GM19324 (cell line): ENCODE measurements around the gene CORO1C.
"Not testable (repeated sequence)": the region's sequence is repeated elsewhere in the genome, so short reads cannot be mapped to it uniquely, and the experiment has no call there.

ENCODE experiments used
- ATAC-seq: cut with Tn5 transposase; IDR thresholded peaks from one replicate; pipeline ENCODE4 v1.9.1; 2021; ENCODE audit warnings: mild to moderate bottlenecking, moderate library complexity; ENCODE audit not compliant: unreplicated experiment, low FRiP score

The CORO1C gene

DNA sequence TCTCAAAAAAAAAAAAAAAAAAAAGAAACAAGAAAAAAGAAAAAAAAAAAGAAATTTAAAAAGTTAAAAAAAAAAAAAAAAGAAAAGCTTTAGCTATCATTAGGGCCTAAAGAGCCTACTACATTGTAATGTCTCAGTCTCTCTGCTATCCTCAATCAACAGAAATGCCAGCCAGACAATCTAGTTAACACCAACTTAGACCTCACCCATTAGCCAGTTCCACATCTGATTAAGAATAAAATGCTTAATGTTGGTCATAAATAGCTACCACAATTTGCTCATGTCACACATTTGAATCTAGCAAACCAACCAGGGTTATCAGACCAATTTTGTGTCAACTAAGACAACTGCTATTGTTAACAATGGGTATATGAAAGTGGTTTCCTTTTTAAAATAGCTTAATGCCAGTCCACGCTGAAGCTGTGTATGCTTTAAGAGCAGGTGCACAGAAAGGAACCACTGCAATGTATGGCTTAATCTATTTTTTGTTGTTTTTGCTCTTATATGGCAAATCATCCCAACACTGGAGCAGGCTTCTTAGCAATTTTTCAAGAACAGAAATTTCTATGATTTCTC lies 52.1 kb downstream of the CORO1C start:
- ATAC-seq: no peak

DNA sequence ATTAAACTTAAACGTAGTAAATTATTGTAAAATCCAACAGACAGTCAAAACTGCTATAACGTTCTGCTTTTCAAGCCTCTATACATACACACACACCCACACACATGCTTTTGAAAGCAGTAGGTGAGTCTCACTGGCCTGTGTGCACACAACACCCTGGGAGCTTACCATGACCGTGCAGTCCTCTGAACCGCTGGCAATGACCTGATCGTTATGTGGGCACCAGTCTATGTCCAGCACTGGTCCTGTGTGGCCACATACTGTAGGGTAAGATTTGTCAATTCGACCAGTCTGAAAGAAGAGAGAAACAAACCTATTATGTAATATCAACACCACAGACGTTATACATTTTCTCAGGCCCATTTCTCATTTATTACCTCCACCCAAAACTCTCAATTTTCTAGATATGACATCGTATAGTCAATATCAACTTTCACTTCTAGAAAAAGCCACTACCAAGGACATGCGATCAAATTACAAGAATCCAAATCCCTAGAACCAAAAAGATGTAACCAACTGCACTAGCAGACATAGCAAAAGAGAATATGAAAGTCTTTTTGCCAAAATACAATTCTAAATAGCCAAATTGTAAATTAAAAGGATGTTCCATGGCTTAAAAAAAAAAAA lies 53.1 kb downstream of the CORO1C start:
- no peak for ATAC-seq

DNA sequence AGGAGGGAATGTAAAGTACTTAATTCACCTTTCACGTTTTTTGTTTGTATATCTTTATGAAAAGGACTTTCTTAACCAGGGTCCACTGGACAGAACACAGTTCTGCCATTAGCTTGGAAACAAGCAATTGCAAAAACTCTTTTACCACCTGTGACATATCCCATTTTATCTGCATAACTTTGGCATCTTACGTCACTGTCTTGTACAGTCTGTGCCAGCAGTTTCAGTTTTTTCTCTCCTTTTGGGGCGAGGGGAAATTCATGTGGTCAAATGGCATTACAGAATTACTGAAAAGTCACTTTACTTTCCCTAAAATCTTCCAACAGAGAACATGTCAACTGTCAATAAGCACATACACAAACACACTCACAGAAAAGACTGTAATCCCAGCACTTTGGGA lies 53.9 kb downstream of the CORO1C start:
- ATAC-seq: no peak

DNA sequence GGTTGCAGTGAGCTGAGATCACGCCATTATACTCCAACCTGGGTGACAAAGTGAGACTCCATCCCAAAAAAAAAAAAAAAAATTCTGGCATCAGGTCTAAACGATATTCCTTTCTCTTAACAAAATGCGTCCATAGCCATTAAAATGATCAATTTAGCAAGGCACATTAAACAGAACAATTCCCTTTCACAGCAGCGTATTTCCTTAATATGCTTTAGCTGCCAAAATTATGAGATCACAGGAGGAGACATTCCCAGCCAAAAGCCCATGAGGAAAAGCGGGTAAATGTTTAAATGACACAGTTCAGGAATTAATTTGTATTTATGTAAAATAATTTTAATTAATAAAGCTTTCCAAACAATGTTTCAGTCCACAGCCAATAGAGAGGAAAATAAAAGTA lies 54.6 kb downstream of the CORO1C start:
- ATAC-seq: no peak

DNA sequence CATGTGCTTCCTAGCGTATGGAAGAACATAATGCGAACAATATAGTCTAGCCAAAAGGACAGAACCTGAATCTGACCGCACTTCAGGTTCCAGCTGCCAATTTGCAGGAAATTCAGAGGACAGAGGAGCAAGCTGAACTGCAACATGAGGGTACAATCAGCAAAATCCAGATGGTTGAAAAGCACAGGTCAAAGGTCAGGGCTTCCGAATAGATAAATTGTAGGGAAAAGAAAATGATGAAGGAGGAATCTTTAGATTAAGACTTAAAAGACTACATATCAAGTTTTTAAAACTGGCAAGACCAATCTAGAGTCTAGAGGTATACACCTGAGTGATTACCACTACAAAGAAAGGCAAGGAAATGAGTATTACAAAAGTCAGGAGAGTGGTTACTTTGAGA lies 55.5 kb downstream of the CORO1C start:
- ATAC-seq: no peak

DNA sequence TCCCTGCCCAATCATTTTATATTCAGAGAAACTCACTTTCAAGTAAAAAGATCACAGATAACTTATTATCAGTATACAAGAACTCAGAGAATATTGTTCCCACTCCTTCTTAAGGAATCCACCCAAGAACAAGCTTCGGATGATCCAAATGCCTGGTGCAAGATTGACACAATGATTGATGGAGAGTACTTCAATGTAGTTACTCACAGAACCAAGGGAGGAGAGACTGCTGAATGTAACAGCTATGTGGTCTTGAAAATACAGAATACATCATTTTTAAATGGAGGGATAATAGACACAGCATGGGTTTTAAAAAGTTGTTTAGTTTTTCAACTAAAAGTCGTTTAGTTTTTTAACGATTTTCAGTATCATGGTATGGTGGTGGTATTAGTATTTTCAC lies 59.3 kb downstream of the CORO1C start:
- no peak for ATAC-seq

DNA sequence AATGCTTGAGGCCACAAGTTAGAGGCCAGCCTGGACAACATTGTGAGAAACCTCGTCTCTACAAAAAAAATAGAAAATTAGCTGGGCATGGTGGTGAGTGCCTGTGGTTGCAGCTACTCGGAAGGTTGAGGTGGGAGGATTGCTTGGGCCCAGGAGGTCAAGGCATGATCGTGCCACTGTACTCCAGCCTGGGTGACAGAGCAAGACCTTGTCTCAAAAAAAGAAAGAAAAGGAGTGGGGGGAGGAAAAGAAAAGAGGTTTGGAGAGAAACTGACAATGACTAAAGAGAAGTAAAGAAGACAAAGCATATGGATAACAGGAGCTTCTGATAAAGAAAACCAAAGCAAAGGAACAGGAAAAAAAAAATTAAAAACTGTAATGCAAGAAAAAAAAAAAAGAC lies 60.2 kb downstream of the CORO1C start:
- ATAC-seq: no peak

DNA sequence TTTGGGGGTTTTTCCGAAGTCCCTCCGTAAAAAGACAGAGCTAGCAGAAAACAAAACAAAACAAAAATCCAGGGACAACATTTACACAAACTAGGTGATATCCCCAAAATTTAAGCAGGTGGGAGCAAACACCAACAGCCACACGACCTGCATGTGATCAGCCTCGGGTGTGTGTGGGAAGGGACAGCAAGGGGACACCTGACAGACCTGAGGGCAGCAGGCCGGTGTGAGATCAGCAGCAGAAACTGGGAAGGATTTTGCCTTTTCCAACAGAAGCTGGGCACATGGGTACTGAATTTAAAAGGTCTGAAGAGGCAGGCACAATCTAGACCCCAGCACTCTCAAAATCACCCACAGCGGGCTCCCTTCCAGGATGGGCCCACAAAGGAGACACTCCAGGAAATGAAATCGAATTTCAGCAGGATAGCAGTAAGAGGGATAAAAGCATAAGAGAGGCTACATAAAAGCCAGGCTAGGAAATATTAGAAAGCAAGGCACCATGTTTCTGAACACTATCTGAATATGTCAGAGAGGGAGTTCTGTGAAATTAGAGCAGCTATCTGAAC lies 61.2 kb downstream of the CORO1C start:
- no peak for ATAC-seq

DNA sequence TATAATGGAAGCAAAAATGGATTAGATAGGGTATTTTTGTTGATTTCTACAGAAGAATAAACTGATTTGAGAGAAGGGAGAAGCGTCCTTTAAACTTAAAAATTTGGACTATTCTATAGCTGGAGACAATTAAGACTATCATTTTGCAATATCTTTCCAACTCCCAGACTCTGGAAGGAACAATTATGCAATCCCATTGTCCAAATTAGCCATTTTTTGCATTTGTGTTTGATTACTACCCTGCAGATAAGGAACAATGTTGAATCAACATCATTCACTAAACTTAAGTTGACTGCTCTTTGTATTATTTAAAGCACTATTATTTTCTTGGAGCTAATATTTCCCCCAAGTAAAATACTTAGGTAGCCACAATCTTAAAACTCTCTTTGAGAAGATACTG lies 62.8 kb downstream of the CORO1C start:
- ATAC-seq: no peak

DNA sequence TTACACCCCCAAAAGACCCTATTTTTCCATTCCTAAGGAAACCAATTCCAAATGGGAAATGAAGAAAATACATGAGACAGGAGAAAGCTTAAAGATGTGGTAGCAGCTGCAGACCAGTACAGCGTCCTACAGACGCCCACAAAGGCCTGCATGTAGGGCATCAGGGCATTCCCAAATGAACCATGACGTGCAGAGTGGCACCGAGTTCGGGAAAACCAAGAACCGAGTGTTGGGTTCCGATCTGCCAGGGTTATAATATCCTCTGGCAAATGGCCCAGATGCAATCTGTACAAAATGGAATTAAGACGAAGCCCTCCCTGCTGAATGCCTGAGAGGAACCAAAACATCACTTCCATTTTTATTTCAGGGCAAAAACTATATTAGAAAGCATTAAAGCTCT lies 63.3 kb downstream of the CORO1C start:
- no peak for ATAC-seq

DNA sequence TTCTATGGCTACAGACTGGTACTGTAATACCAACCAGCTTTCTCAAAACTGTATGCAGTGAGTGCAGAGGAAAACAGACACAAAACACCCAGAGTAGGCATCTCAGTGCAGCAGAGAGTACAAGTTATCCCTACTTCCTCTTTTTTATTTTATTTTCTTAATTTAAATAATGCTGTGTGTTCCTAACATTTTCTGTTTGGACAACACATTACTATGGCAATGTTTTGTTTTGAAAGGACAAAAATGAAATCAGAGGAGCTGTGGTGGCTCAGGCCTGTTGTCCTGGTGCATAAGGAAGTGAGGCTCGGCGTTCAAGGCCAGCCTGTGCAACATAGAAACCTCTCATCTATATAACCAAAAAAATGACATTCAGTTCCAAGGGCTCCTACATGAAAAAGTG lies 64.0 kb downstream of the CORO1C start:
- no peak for ATAC-seq

DNA sequence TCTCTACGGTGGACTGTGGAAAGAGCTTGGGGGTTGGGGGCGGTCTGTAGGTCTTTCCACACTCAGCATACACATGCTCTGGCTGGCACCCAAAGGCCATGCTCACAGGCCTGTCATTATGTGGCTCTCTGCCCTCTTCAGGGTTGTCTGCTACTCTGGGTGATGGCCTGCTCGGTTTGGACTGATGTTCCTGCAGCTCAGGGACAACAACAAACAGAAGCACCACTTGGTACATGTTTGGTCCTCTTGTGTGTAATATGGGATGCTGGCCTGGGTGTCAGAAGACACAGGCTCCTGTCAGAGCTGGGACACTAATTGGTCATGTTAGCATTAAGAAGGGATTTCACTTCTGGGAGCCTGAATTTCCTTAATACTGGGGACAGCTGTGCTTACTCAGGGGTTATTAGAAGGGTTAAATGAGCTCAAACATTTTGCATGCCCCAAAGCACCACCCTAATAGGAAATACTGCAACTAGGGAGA lies 64.9 kb downstream of the CORO1C start:
- ATAC-seq: no peak

DNA sequence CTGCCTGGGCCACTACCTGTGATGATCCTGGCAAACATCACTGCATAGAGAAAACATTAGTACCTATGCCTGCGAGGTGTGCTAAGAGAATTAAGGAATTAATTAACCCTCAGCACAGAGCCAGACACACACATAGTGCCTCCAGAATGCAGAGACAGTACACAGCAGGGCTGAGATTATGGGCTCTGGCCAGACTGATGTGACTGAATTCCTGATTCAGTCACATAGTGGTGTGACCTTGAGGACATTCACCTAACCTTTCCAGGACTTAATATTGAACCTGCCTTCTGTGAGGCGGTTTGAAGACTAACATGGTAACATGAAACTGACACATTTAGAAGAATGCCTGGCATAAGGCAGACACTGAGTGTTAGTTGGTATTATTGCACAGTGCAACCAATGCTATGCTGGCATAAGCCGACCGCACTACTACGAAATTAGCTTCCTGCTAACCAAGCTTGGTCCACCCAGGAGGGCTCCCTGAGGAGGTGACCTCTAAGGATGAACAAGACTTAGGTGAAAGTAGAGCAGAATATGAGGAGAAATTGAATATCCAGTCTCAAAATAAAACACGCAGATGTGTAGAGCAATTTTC lies 65.6 kb downstream of the CORO1C start:
- no peak for ATAC-seq

DNA sequence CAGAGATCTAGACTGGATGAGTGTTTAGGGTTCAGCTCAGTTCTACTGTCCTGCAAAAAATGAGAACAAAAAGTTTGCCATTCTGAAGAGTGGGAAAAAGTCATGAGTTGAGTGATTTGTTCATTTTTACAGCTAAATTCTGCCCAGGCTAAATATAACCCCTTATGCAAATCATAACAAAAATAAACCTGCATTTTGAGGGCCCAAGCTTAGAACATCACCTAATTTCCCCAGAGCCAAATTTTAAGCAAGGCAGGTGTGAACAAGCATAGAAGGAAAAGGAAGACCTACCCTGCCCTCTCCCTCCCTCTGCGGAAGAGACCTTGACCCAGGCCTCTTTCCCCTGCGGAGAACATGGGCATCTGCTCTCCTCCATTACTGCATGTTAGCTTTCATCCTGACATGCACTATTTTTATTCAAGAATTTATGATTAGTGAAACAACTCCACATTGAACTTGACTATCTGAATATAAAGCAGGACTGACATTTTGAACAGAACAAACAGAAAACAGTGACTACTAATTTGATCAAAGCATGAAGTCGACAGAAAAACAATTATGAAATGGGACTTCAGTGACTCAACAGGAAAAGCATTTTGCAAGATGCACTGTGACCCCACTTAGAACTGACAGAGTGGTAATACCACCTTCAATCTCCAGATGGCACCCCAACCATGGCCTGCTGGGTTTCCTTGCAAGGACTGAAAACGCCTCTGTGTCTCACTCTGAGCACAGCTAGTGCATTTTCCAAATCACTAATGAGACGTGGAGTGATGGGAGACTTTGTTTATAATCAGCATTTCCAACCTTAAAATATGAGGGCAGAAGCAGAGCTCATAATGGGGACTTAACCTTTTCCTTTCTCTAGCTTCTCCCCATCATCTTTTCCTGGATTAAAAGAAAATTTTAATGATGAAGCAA lies 66.7 kb downstream of the CORO1C start:
- peak; percentile 60 for ATAC-seq

DNA sequence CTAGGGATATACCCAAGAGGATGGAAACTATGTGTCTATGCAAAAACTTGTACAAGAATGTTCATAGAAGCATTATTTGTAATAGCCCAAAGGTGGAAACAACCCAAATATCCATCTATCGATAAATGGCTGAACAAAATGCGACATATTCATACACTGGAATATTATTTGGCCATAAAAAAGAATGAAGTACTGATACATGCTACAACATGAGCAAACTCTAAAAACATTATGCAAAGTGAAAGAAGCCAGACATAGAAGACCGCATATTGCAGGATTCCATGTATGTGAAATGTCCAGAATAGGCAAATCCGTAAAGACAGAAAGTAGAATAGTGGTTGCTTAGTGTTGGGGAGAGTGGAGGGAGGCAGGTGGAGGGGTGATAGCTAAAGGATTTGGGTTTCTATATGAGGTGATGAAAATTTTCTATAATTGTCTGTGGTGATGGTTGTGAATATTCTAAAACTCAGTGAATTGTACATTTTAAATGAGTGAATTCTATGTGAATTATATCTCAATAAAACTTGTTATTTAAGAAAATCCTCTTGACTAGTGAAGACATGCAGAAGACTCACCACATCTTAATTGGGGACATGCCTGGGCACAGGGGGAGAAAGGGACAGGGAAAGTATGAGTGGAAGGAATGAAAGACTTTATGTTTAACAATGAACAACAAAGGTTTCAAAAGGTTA lies 67.8 kb downstream of the CORO1C start:
- ATAC-seq: no peak

DNA sequence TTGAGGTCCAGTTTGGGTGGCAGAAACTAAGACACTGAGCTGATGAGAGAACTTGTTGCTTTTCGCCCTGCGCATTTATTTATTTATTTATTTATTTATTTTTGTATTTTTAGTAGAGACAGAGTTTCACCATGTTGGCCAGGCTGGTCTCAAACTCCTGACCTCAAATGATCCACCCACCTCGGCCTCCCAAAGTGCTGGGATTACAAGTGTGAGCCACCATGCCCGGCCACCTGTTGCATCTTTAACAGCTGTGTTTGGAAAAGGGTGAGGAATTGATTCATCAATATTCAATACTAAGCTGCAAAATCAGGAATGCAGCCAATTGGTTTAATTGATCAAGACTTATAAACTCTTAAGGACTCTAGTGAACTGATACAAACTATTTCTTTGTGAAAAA lies 73.2 kb downstream of the CORO1C start:
- not testable (repeated sequence) for ATAC-seq

DNA sequence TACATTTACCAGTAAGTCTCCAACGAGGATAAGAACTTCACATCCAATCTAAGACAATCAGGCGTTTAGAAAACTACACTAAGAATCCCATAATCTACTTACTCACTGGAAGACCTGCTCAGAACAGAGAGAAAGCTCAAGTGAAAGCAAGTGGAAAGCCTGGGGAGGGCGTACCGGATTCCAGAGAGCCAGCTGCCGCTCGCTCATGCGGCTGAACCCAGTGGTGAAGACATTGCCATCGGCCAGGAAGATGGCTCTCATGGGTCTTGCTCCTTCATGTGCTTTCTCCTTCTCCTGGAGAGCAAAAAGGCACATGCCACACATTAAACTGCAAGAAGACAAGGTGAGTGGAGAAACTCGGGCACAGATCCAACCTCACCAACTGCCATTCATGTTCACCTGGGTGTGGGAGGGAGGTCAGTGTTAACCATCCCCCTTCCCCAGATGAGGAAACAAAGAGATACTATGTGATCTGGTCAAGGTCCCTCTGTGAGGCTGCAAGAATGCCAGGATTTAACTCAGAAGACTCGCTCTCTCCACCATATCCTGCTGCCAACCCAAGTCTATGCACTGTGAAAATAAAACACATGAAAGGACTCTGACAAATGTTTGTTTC lies 74.1 kb downstream of the CORO1C start:
- ATAC-seq: no peak

DNA sequence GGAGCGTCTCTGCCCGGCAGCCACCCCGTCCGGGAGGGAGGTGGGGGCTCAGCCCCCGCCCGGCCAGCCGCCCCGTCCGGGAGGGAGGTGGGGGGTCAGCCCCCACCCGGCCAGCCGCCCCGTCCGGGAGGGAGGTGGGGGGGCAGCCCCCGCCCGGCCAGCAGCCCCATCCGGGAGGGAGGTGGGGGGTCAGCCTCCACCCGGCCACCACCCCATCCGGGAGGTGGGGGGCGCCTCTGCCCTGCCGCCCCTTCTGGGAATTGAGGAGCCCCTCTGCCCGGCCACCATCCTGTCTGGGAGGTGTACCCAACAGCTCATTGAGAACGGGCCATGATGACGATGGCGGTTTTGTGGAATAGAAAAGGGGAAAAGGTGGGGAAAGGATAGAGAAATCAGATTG lies 75.1 kb downstream of the CORO1C start:
- ATAC-seq: not testable (repeated sequence)

DNA sequence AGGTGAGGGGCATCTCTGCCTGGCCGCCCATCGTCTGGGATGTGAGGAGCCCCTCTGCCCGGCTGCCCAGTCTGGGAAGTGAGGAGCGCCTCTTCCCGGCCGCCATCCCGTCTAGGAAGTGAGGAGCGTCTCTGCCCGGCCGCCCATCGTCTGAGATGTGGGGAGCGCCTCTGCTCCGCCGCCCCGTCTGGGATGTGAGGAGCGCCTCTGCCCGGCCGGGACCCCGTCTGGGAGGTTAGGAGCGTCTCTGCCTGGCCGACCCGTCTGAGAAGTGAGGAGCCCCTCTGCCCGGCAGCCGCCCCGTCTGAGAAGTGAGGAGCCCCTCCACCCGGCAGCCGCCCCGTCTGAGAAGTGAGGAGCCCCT lies 75.5 kb downstream of the CORO1C start:
- not testable (repeated sequence) for ATAC-seq

DNA sequence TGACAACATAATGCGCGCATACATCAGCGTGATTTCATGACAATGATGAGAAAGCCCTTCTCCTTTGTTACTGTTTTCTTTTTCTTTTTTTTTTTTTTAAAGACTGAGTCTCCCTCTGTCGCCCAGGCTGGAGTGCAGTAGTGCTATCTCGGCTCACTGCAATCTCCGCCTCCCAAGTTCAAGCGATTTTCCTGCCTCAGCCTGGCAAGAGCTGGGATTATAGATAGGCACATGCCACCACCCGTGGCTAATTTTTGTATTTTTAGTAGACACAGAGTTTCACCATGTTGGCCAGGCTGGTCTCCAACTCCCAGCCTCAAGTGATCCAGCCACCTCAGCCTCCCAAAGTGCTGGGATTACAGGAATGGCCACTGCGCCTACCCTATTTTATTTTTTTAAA lies 76.7 kb downstream of the CORO1C start:
- not testable (repeated sequence) for ATAC-seq
